ENCODE measurements around the gene ANKLE2. TPM values are rescaled to one million over a fixed set of nuclear protein-coding genes. Genes with fewer than 3 reads are reported as not detected.

ANKLE2 gene
- total and polyA plus RNA-seq, 10 of the 15 experiments (the other 5 are each of a cell fraction or from before 2014, with no cell fraction given): 4.3 to 89.4 (median 53.0) TPM

DNA sequence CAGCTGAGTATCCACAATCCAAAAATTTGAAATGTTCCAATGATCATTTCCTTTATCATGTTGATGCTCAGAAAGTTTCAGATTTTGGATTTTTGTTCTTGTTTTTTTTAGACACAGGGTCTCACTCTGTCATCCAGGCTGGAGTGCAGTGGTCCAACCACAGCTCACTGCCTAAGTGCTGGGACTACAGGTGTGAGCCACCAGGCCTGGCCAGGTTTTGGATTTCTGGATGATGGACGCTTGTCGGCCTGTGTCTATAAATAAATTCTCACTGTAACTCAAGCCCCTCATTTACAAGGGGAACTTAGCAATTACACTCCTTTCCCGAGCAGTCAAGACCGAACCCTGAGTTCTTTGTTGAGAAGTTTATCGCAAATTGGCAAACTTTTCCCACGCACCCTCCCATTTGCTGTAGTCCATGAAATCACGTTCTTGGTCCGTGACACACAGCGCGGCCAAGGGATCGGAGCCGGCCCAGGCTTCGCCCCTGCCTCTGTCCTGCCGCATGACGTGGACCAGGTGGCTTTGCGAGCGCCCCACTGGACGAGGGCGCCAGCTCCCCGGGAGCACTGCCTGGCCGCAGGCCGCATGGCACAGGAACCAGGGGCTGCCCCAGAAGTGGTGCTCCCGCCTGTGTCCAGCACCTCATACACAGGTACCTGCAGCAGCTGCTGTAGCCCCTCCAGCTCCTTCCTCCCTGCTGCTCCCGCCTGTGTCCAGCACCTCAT is 14.0 kb upstream of the ANKLE2 start (continued):
- TF ChIP-seq, protein P1, sequence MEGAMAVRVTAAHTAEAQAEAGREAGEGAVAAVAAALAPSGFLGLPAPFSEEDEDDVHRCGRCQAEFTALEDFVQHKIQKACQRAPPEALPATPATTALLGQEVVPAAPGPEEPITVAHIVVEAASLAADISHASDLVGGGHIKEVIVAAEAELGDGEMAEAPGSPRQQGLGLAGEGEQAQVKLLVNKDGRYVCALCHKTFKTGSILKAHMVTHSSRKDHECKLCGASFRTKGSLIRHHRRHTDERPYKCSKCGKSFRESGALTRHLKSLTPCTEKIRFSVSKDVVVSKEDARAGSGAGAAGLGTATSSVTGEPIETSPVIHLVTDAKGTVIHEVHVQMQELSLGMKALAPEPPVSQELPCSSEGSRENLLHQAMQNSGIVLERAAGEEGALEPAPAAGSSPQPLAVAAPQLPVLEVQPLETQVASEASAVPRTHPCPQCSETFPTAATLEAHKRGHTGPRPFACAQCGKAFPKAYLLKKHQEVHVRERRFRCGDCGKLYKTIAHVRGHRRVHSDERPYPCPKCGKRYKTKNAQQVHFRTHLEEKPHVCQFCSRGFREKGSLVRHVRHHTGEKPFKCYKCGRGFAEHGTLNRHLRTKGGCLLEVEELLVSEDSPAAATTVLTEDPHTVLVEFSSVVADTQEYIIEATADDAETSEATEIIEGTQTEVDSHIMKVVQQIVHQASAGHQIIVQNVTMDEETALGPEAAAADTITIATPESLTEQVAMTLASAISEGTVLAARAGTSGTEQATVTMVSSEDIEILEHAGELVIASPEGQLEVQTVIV (IDR thresholded peaks at IDR 0.05; ENCODE audit: borderline replicate concordance, partially characterized antibody): no peak
- no peak for TF ChIP-seq NR2F1 (conservative IDR thresholded peaks at IDR 0.05)
- TF ChIP-seq SP1 (IDR thresholded peaks at IDR 0.05; ENCODE audit: low read depth, low read length): no peak
- TF ChIP-seq LARP7 (IDR thresholded peaks at IDR 0.05): no peak

- intact Hi-C loops (cut with micrococcal nuclease; ENCODE audit: unreplicated experiment): no loop called here
- WGBS (ENCODE audit: insufficient coverage, insufficient replicate concordance, low lambda C conversion rate, missing lambda C conversion rate): 90% methylated on average over 30 of the region's 30 CpGs
- ChIA-PET CTCF (no interaction called here), SMC1A (ENCODE audit: uncharacterized antibody, unreplicated experiment) (no interaction called here), POLR2A (no interaction called here), RAD21 (ENCODE audit: unreplicated experiment) (no interaction called here)
- H3K79me2 ChIP-seq (ENCODE audit: control insufficient read depth, insufficient read depth, low read length): peaks cover 8% of the 10 kb centered on the region
- FAIRE-seq: no peak
- H3K4me1 ChIP-seq (ENCODE audit: control insufficient read depth, insufficient read depth, low read length): peaks cover 33% of the 10 kb centered on the region
- no peak overlapping the region for H3K4me2 ChIP-seq (ENCODE audit: control insufficient read depth, insufficient read depth)
- H3K36me3 ChIP-seq (ENCODE audit: control insufficient read depth in 2 of 2, insufficient read depth in 2 of 2, low read length in 1 of 2): peaks cover 14 to 16% of the 10 kb centered on the region in 2 experiments; a peak in 3 of 4 replicates
- no peak for DNase-seq (ENCODE audit: low read depth, low spot score)
- H4K20me1 ChIP-seq (ENCODE audit: control insufficient read depth, insufficient read depth): no peaks in the 10 kb centered on the region
- no peak overlapping the region for H2AFZ ChIP-seq (ENCODE audit: control insufficient read depth, low read depth, low read length)
- in situ Hi-C loops (cut with MboI): no loop called here
- H3K27me3 ChIP-seq (replicated peaks in 1 of 2; ENCODE audit: control insufficient read depth in 2 of 2, insufficient read depth in 2 of 2, low read length in 1 of 2): no peaks in the 10 kb centered on the region
- BruUV-seq (replicated peaks): no TSS peak
- H3K9ac ChIP-seq (ENCODE audit: control insufficient read depth, insufficient read depth, low read length): no peak overlapping the region
- no peak for ATAC-seq
- H3K9me3 ChIP-seq (replicated peaks; ENCODE audit: control insufficient read depth, insufficient read depth, low read length): no peaks in the 10 kb centered on the region
- H3K4me3 ChIP-seq: no peak overlapping the region
- H3K27ac ChIP-seq (ENCODE audit: control insufficient read depth, insufficient read depth): no peak overlapping the region
- TF ChIP-seq JUND (IDR thresholded peaks at IDR 0.05; ENCODE audit: low read depth, low read length) (no peak), CEBPB (IDR thresholded peaks at IDR 0.05; ENCODE audit: borderline replicate concordance in 1 of 2, low read depth in 2 of 2, low read length in 2 of 2) (no peak), CBX5 (IDR thresholded peaks at IDR 0.05; ENCODE audit: low read depth) (no peak), NFYA (IDR thresholded peaks at IDR 0.05; ENCODE audit: borderline replicate concordance, low read depth, low read length) (no peak), NFXL1 (IDR thresholded peaks at IDR 0.05; ENCODE audit: borderline replicate concordance) (no peak), CREB1 (IDR thresholded peaks at IDR 0.05; ENCODE audit: low read depth) (no peak), ZNF274 (IDR thresholded peaks at IDR 0.05; ENCODE audit: insufficient read depth, insufficient read length) (no peak), NR2C1 (IDR thresholded peaks at IDR 0.05) (no peak), ZSCAN29 (IDR thresholded peaks at IDR 0.05) (no peak), ZNF217 (IDR thresholded peaks at IDR 0.05) (no peak), NRF1 (conservative IDR thresholded peaks at IDR 0.05; ENCODE audit: low read depth, low read length) (no peak), MYB (IDR thresholded peaks at IDR 0.05; ENCODE audit: borderline replicate concordance, low read depth, low read length) (no peak), NR2C2 (IDR thresholded peaks at IDR 0.05; ENCODE audit: borderline replicate concordance, control insufficient read depth, insufficient read length, low read depth) (no peak), TCF3 (IDR thresholded peaks at IDR 0.05; ENCODE audit: borderline replicate concordance, insufficient read depth, low read depth, low read length) (no peak)
- TF ChIP-seq, protein P2, sequence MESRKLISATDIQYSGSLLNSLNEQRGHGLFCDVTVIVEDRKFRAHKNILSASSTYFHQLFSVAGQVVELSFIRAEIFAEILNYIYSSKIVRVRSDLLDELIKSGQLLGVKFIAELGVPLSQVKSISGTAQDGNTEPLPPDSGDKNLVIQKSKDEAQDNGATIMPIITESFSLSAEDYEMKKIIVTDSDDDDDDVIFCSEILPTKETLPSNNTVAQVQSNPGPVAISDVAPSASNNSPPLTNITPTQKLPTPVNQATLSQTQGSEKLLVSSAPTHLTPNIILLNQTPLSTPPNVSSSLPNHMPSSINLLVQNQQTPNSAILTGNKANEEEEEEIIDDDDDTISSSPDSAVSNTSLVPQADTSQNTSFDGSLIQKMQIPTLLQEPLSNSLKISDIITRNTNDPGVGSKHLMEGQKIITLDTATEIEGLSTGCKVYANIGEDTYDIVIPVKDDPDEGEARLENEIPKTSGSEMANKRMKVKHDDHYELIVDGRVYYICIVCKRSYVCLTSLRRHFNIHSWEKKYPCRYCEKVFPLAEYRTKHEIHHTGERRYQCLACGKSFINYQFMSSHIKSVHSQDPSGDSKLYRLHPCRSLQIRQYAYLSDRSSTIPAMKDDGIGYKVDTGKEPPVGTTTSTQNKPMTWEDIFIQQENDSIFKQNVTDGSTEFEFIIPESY (IDR thresholded peaks at IDR 0.05): no peak
Observed at GRCh38 chr12:132774646-132775275, 13.1 kb upstream of the ANKLE2 start.
